Dermis microvascular lymphatic vessel endothelial cell (primary cell): Measurements from ENCODE around the gene AQP9. TPM values are rescaled to one million over a fixed set of nuclear protein-coding genes. Genes with fewer than 3 reads are reported as not detected.

Source experiments
- DNase-seq, 2 donors: peaks; one replicate each; pipeline versions ENCODE4 v3.0.0 to v3.0.0-alpha.2; 2010; ENCODE audit warnings: low read depth in 2 of 2
- total RNA-seq: library from RNA; depleted of rRNA; stranded (reverse); fragments of >200 nt; gene quantifications from 2 replicates; pipeline ENCODE4 v1.2.1, GENCODE V29; 2014

The AQP9 gene
- total RNA-seq, 1 donor from 2014 or later: not detected

- DNase-seq: peak; percentile 59 to 65
Observed at GRCh38 chr15:58224068-58224467, 85.9 kb downstream of the AQP9 start.

DNA sequence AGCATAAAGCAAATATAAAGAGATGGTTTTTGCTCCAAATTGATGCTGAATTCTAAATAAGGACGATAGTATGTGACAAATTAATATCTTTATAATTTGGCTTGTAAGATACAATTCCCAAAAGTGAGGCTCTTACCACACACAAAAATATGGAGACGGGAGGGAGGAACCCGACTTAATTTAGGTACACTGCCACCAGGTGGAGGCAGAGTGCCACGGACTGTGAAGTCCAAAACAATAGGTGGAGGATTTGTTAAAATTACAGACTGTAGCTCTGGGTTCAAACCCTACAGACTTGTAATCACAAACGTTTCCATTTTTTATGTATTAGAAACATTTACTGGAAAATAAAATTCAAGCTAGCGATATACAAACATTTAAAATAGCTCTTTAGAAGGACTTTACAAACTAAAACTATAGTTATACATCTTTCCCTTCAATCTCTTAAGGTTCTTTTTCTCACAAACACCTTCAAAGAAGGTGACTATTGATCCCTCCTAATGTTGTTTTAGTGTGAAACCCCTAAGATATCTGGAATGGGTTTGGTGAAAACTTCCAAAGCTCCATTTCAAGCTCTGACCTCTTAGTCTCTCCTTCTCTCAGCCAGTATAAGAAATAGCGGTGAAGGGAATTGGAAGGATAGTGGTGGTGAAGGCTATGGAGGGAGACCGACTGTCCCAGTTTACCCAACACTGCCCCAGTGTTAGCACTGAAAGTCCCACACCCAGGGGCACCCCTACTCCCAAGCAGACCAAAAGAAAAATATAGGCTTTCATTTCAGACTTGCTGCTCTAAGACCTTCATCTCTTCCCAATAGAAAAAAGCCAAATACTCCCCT, 89.7 kb downstream of the AQP9 start:
- peak; percentile 73 to 80 for DNase-seq

DNA sequence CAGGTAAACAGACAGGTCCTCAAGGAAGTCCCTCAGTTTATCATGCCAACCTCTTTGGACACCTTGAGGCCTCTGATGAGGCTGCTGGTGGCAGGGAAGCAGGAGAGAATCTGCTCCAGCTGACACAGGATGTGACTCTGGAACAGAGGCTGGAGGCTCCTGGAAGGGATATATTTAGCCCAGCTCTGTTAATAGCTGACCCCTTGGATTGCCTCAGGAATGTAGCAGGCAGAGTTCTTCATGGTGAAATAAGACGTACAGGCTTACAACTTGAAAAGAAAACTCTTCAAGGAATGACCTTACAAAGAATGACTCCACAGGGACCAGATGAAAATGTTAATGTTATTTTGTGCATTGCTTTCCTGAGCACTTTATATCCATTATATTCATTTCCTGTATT, 90.5 kb downstream of the AQP9 start:
- peak in 1 of 2 donors; percentile 12 for DNase-seq

DNA sequence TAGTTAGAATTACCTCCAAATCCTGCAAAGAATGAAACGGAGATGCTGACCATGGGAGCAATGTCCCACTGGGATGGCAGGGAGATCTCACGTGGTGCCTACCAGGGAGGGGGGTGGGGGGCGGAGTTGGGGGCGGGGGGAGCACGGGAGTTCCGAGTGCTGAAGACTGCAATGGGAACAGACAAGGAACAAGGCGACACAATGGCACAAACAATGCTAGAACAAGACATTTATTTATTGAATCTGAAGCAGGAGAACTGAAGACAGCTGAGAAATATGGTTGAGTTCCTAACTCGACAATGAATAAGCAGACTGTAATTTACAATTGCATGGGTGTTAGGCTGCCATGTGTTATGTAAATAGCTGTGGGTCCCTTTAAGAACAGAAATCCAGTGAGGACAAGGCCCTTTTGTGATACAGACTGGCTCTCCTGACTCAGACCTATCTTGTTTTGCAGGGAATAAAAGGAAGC, 91.2 kb downstream of the AQP9 start:
- no peak for DNase-seq

GRCh38 chr15:58232281-58233065, 94.3 kb downstream of the AQP9 start:
- DNase-seq: no peak

GRCh38 chr15:58233341-58233740, 95.2 kb downstream of the AQP9 start:
- DNase-seq: no peak

Other genes with a start within 250 kb of the AQP9 start
- 33.5 and 57.0 TPM in 2 replicates for gene ALDH1A2, start 72.7 kb upstream of the AQP9 start, total RNA-seq